H9 (cell line): ENCODE data around the gene CDCA3. TPM values are rescaled to one million over a fixed set of nuclear protein-coding genes. Genes with fewer than 3 reads are reported as not detected.
A peak's percentile ranks its signal among the peaks of the same experiment; 100 is the strongest.

Experiments used
- DNase-seq: peaks from one replicate; pipeline ENCODE4 v3.0.0-alpha.2; 2017
- H2AFZ ChIP-seq: one replicate; pipeline ENCODE4 v1.6.1; 2013; ENCODE audit warnings: mild to moderate bottlenecking, low read length, control low read depth, moderate library complexity
- H2AK5ac ChIP-seq: 2 replicates; pipeline ENCODE4 v1.6.1; 2013; ENCODE audit warnings: low read length, control low read depth, mixed read lengths; ENCODE audit not compliant: insufficient read length
- H2BK120ac ChIP-seq: one replicate; pipeline ENCODE4 v1.6.1; 2013; ENCODE audit warnings: low read depth, mild to moderate bottlenecking, low read length, control low read depth, inconsistent platforms; ENCODE audit not compliant: poor library complexity, severe bottlenecking
- H2BK12ac ChIP-seq: 2 replicates; pipeline ENCODE4 v1.6.1; 2013; ENCODE audit warnings: low read length, control low read depth, mixed read lengths, low read depth; ENCODE audit not compliant: insufficient read length
- H2BK15ac ChIP-seq: 2 replicates; pipeline ENCODE4 v1.6.1; 2013; ENCODE audit warnings: low read depth, low read length, control low read depth
- H2BK20ac ChIP-seq: one replicate; pipeline ENCODE4 v1.6.1; 2013; ENCODE audit warnings: low read depth, mild to moderate bottlenecking, low read length, control low read depth, inconsistent platforms; ENCODE audit not compliant: poor library complexity, severe bottlenecking
- H2BK5ac ChIP-seq: 2 replicates; pipeline ENCODE4 v1.6.1; 2013; ENCODE audit warnings: low read length, control low read depth, mixed read lengths; ENCODE audit not compliant: insufficient read length
- H3K14ac ChIP-seq: 2 replicates; pipeline ENCODE4 v1.6.1; 2013; ENCODE audit warnings: low read length, control low read depth; ENCODE audit not compliant: insufficient read depth
- H3K18ac ChIP-seq: 2 replicates; pipeline ENCODE4 v1.6.1; 2013; ENCODE audit warnings: low read depth, mild to moderate bottlenecking, mixed read lengths, low read length, control low read depth; ENCODE audit not compliant: insufficient read length
- H3K23ac ChIP-seq: 2 replicates; pipeline ENCODE4 v1.6.1; 2013; ENCODE audit warnings: low read length, control low read depth, mixed read lengths, low read depth; ENCODE audit not compliant: insufficient read length
- H3K23me2 ChIP-seq: 2 replicates; pipeline ENCODE4 v1.6.1; 2013; ENCODE audit warnings: low read depth, mild to moderate bottlenecking, mixed read lengths, low read length, control low read depth; ENCODE audit not compliant: insufficient read length, poor library complexity, severe bottlenecking
- H3K27ac ChIP-seq: 2 replicates; pipeline ENCODE4 v1.5.1; 2013; ENCODE audit warnings: low read length, control low read depth, mixed read lengths, low read depth; ENCODE audit not compliant: insufficient read length
- H3K27me3 ChIP-seq: 2 replicates; pipeline ENCODE4 v1.6.1; 2013; ENCODE audit warnings: low read length, control low read depth, inconsistent platforms; ENCODE audit not compliant: insufficient read depth
- H3K4ac ChIP-seq: 2 replicates; pipeline ENCODE4 v1.6.1; 2013; ENCODE audit warnings: low read depth, mild to moderate bottlenecking, control low read depth, inconsistent platforms, low read length, moderate library complexity
- H3K4me1 ChIP-seq: 2 replicates; pipeline ENCODE4 v1.6.1; 2013; ENCODE audit warnings: low read length, control low read depth, inconsistent platforms; ENCODE audit not compliant: insufficient read depth
- H3K4me2 ChIP-seq: 2 replicates; pipeline ENCODE4 v1.6.1; 2013; ENCODE audit warnings: low read length, control low read depth, mixed read lengths; ENCODE audit not compliant: insufficient read length, insufficient read depth
- H3K56ac ChIP-seq: 2 replicates; pipeline ENCODE4 v1.6.1; 2013; ENCODE audit warnings: low read depth, mild to moderate bottlenecking, mixed read lengths, low read length, control low read depth; ENCODE audit not compliant: insufficient read length
- H3K79me1 ChIP-seq: 2 replicates; pipeline ENCODE4 v1.6.1; 2013; ENCODE audit warnings: low read depth, mild to moderate bottlenecking, moderate library complexity, low read length, control low read depth, inconsistent platforms; ENCODE audit not compliant: insufficient read depth, poor library complexity, severe bottlenecking
- H3K79me2 ChIP-seq: 2 replicates; pipeline ENCODE4 v1.6.1; 2013; ENCODE audit warnings: low read length, control low read depth, inconsistent platforms; ENCODE audit not compliant: insufficient read depth
- H3K9ac ChIP-seq: 2 replicates; pipeline ENCODE4 v1.6.1; 2013; ENCODE audit warnings: low read length, control low read depth, mixed read lengths; ENCODE audit not compliant: insufficient read length; ENCODE audit errors: extremely low read depth
- H3K9me3 ChIP-seq: one replicate; pipeline ENCODE4 v1.6.1; 2013; ENCODE audit warnings: low read depth, low read length, inconsistent platforms; ENCODE audit not compliant: control insufficient read depth
- H3T11ph ChIP-seq: one replicate; pipeline ENCODE4 v1.6.1; 2013; ENCODE audit warnings: mild to moderate bottlenecking, low read length, control low read depth, inconsistent platforms
- H4K20me1 ChIP-seq: one replicate; pipeline ENCODE4 v1.6.1; 2013; ENCODE audit not compliant: control insufficient read depth, insufficient read length, insufficient read depth
- H4K5ac ChIP-seq: 2 replicates; pipeline ENCODE4 v1.6.1; 2013; ENCODE audit warnings: low read depth, mild to moderate bottlenecking, mixed read lengths, low read length, control low read depth; ENCODE audit not compliant: insufficient read length
- H4K8ac ChIP-seq: replicated peaks from 2 replicates; pipeline ENCODE4 v1.6.1; 2013; ENCODE audit warnings: low read length, control low read depth, mixed read lengths, low read depth; ENCODE audit not compliant: insufficient read length
- H4K91ac ChIP-seq: 2 replicates; pipeline ENCODE4 v1.6.1; 2013; ENCODE audit warnings: low read depth, mild to moderate bottlenecking, moderate library complexity, mixed read lengths, low read length, control low read depth; ENCODE audit not compliant: insufficient read length
- H3K27ac Mint-ChIP-seq, 3 experiments: 2 replicates in 2 of 3; 3 replicates in 1 of 3; pipeline ENCODE4 v1.8.0; 2020 to 2021; ENCODE audit warnings: mixed read lengths in 3 of 3, mild to moderate bottlenecking in 1 of 3, moderate library complexity in 1 of 3
- H3K27me3 Mint-ChIP-seq: 2 replicates; pipeline ENCODE4 v1.8.0; 2021; ENCODE audit warnings: low read depth, mild to moderate bottlenecking, moderate library complexity, mixed read lengths
- H3K36me3 Mint-ChIP-seq, 3 experiments: 2 replicates in 2 of 3; 3 replicates in 1 of 3; pipeline ENCODE4 v1.8.0; 2020 to 2021; ENCODE audit warnings: low read depth in 3 of 3, mixed read lengths in 3 of 3; ENCODE audit not compliant: insufficient read depth in 1 of 3
- H3K4me1 Mint-ChIP-seq, 2 experiments: 2 replicates each; pipeline ENCODE4 v1.8.0; 2020; ENCODE audit warnings: mixed read lengths in 2 of 2
- H3K4me3 Mint-ChIP-seq, 2 experiments: 2 replicates in 1 of 2; 3 replicates in 1 of 2; pipeline ENCODE4 v1.8.0; 2020 to 2021; ENCODE audit warnings: mild to moderate bottlenecking in 2 of 2, mixed read lengths in 2 of 2, moderate library complexity in 1 of 2
- H3K9me3 Mint-ChIP-seq, 2 experiments: 2 replicates in 1 of 2; 3 replicates in 1 of 2; pipeline ENCODE4 v1.8.0; 2020; ENCODE audit warnings: mild to moderate bottlenecking in 2 of 2, mixed read lengths in 2 of 2, moderate library complexity in 1 of 2
- CTCF ChIP-seq: fragments of 200-600 bp; sonication (generic); conservative IDR thresholded peaks from 3 replicates; pipeline ENCODE4 v1.8.0; 2021; ENCODE audit warnings: antibody characterized with exemption, mild to moderate bottlenecking
- WGBS: extraction: QIAGEN DNeasy Blood & Tissue Kit; methylation state at CpG from one replicate; pipeline ENCODE4 v1.1.7; 2013; ENCODE audit warnings: missing lambda C conversion rate, low lambda C conversion rate, mixed read lengths; ENCODE audit not compliant: insufficient read length; ENCODE audit errors: extremely low coverage; 5-methylcytosine and 5-hydroxymethylcytosine counted together
- total RNA-seq: library from RNA; stranded (reverse); gene quantifications from 2 replicates; pipeline ENCODE4 v1.2.1, GENCODE V29; 2021

The CDCA3 gene
- total RNA-seq, 1 experiment from 2014 or later, result 45.1 TPM

- no peak overlapping the region for H2BK5ac ChIP-seq
- no peak overlapping the region for H4K91ac ChIP-seq
- H2BK120ac ChIP-seq, result no peak overlapping the region
- Mint-ChIP-seq H3K9me3 (no peaks in the 10 kb centered on the region), H3K4me1 (peaks cover 0 to 6% of the 10 kb centered on the region in 2 experiments; a peak in 1 of 4 replicates), H3K36me3 (peaks cover 0 to 2% (median 0%) of the 10 kb centered on the region in 3 experiments; a peak in 1 of 7 replicates), H3K27me3 (no peaks in the 10 kb centered on the region; the same call in 1 of the 2 replicates), H3K4me3 (no peak overlapping the region), H3K27ac (no peak overlapping the region)
- no peak overlapping the region for H4K5ac ChIP-seq
- no peaks in the 10 kb centered on the region for H3K79me2 ChIP-seq
- no peak overlapping the region for H3K4ac ChIP-seq
- H2BK15ac ChIP-seq, result 0 out of 2 replicates have a peak overlapping the region, but pooled peaks have one; percentile 37
- H3K23me2 ChIP-seq, result no peaks in the 10 kb centered on the region
- H3K18ac ChIP-seq, result no peak overlapping the region
- no peak overlapping the region for H2BK20ac ChIP-seq
- H3K9ac ChIP-seq, result no peak overlapping the region
- H3K23ac ChIP-seq, result no peak overlapping the region
- H4K8ac ChIP-seq, result no peak overlapping the region
- H2AFZ ChIP-seq, result no peak overlapping the region
- no peak overlapping the region for H3K56ac ChIP-seq
- no peaks in the 10 kb centered on the region for H3K9me3 ChIP-seq
- no peak for TF ChIP-seq CTCF
- no peak for DNase-seq
- no peak overlapping the region for H3T11ph ChIP-seq
- no peak overlapping the region for H3K27ac ChIP-seq
- no CpG with 5 or more reads among the region's 6 CpGs for WGBS
- H3K79me1 ChIP-seq, result no peaks in the 10 kb centered on the region
- no peak overlapping the region for H3K14ac ChIP-seq
- no peak overlapping the region for H3K4me2 ChIP-seq
- peaks cover 2% of the 10 kb centered on the region for H4K20me1 ChIP-seq
- H3K27me3 ChIP-seq, result no peaks in the 10 kb centered on the region
- H2BK12ac ChIP-seq, result no peak overlapping the region
- H3K4me1 ChIP-seq, result peaks cover 2% of the 10 kb centered on the region; the same call in 1 of the 2 replicates
- no peak overlapping the region for H2AK5ac ChIP-seq
These were observed 45.9 kb upstream of the CDCA3 start for GRCh38 chr12:6896846-6897435.
